ENCODE results near the gene CLDND2. TPM values are rescaled to one million over a fixed set of nuclear protein-coding genes. Genes with fewer than 3 reads are reported as not detected.

Gene CLDND2
- total and polyA plus RNA-seq, 2 of the 4 experiments (the other 2 are of a cell fraction), result not detected

- 69% methylated on average over 2 of the region's 4 CpGs; no CpG with 5 or more reads in 1 of the 2 experiments for WGBS, 2 experiments (ENCODE audit: extremely low coverage in 2 of 2, insufficient read length in 1 of 2)
- no peak overlapping the region for H4K5ac ChIP-seq (ENCODE audit: low read depth, low read length)
- ChIA-PET POLR2A (ENCODE audit: unreplicated experiment) (no interaction called here), CTCF (interaction anchor here (1.0 kb wide), 1 partner anchor 9 kb away, joined by 3 read pairs; no protein-coding TSS in a partner anchor)
- no peak for DNase-seq
- H3K4me1 ChIP-seq (ENCODE audit: control insufficient read depth, insufficient read depth, low read length), result peaks cover 7% of the 10 kb centered on the region
- H2AK9ac ChIP-seq (replicated peaks; ENCODE audit: low read depth, low read length, poor library complexity), result peak overlapping the region; percentile 28
- no peak overlapping the region for H2AK5ac ChIP-seq (ENCODE audit: low read depth, low read length)
- H4K20me1 ChIP-seq (ENCODE audit: insufficient read depth, low read length), result no peaks in the 10 kb centered on the region
- in situ Hi-C loops (cut with MboI; ENCODE audit: low sequenced_read_pairs), result no loop called here
- no peak overlapping the region for H2AFZ ChIP-seq (replicated peaks; ENCODE audit: low read length, poor library complexity)
- no peak overlapping the region for H2BK5ac ChIP-seq (ENCODE audit: low read depth, low read length, poor library complexity, severe bottlenecking)
- no peak overlapping the region for H3K27ac ChIP-seq (ENCODE audit: insufficient read depth, low read length)
- BruUV-seq (replicated peaks), result no TSS peak
- no peak overlapping the region for H3K56ac ChIP-seq (ENCODE audit: extremely low read depth, insufficient read depth, low read length)
- dilution Hi-C loops (cut with HindIII; ENCODE audit: low sequenced_read_pairs, unreplicated experiment), result no loop called here
- no peak overlapping the region for H3K23ac ChIP-seq (ENCODE audit: low read depth, low read length)
- no peaks in the 10 kb centered on the region for H3K36me3 ChIP-seq (ENCODE audit: control insufficient read depth, insufficient read depth, low read length)
- no peak overlapping the region for H2BK15ac ChIP-seq (ENCODE audit: low read depth, low read length)
- H3K18ac ChIP-seq (ENCODE audit: low read depth, low read length), result no peak overlapping the region
- no peaks in the 10 kb centered on the region for H3K9me3 ChIP-seq (ENCODE audit: control insufficient read depth, insufficient read depth, low read length)
- no peak overlapping the region for H3K4me2 ChIP-seq (ENCODE audit: low read depth, low read length)
- intact Hi-C loops (cut with micrococcal nuclease), result no loop called here
- no peak overlapping the region for H2BK20ac ChIP-seq (ENCODE audit: low read depth, low read length)
- peaks cover 7 to 24% of the 10 kb centered on the region in 2 experiments; a peak in 3 of 4 replicates for H3K79me1 ChIP-seq (ENCODE audit: low read depth in 1 of 2, low read length in 2 of 2)
- TF ChIP-seq MAFK (IDR thresholded peaks at IDR 0.05; ENCODE audit: low read depth, low read length), result no peak
- TF ChIP-seq RCOR1 (IDR thresholded peaks at IDR 0.05; ENCODE audit: insufficient replicate concordance, low read length), result no peak
- no peak for TF ChIP-seq RFX5 (IDR thresholded peaks at IDR 0.05; ENCODE audit: low read depth, low read length)
- TF ChIP-seq MAZ (IDR thresholded peaks at IDR 0.05; ENCODE audit: borderline replicate concordance, low read depth, low read length), result no peak
- TF ChIP-seq, protein P1, sequence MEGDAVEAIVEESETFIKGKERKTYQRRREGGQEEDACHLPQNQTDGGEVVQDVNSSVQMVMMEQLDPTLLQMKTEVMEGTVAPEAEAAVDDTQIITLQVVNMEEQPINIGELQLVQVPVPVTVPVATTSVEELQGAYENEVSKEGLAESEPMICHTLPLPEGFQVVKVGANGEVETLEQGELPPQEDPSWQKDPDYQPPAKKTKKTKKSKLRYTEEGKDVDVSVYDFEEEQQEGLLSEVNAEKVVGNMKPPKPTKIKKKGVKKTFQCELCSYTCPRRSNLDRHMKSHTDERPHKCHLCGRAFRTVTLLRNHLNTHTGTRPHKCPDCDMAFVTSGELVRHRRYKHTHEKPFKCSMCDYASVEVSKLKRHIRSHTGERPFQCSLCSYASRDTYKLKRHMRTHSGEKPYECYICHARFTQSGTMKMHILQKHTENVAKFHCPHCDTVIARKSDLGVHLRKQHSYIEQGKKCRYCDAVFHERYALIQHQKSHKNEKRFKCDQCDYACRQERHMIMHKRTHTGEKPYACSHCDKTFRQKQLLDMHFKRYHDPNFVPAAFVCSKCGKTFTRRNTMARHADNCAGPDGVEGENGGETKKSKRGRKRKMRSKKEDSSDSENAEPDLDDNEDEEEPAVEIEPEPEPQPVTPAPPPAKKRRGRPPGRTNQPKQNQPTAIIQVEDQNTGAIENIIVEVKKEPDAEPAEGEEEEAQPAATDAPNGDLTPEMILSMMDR (conservative IDR thresholded peaks at IDR 0.05; ENCODE audit: low read depth, low read length), result no peak
- H3K9ac ChIP-seq (ENCODE audit: low read depth, low read length), result no peak overlapping the region
- no peak overlapping the region for H2BK120ac ChIP-seq (ENCODE audit: low read depth, low read length)
- H3K14ac ChIP-seq (replicated peaks; ENCODE audit: low read depth, low read length), result no peak overlapping the region
- H4K8ac ChIP-seq (ENCODE audit: low read depth in 2 of 2, low read length in 2 of 2), result no peak overlapping the region
- no peak for ATAC-seq (ENCODE audit: low read depth)
- no peak overlapping the region for H3K4ac ChIP-seq (ENCODE audit: low read depth, low read length)
- peaks cover 9% of the 10 kb centered on the region for H3K9me1 ChIP-seq (ENCODE audit: insufficient read depth, low read length)
- H3K27me3 ChIP-seq (ENCODE audit: control insufficient read depth, insufficient read depth, low read length), result peaks cover 2% of the 10 kb centered on the region; the same call in 1 of the 2 replicates
- H3K4me3 ChIP-seq (ENCODE audit: insufficient read depth, low read depth, low read length), result no peak overlapping the region
- H4K91ac ChIP-seq (ENCODE audit: insufficient read depth, low read depth, low read length), result no peak overlapping the region
Measured at GRCh38 chr19:51370230-51370629, 1.4 kb upstream of the CLDND2 start.
